ENCODE measurements around the gene MALL.

- TF ChIP-seq MYNN (CRISPR knock-in tag; IDR thresholded peaks at IDR 0.05; ENCODE audit: low read depth) (no peak), CEBPB (IDR thresholded peaks at IDR 0.05; ENCODE audit: borderline replicate concordance, low read depth, low read length) (no peak), GRHL1 (CRISPR knock-in tag; conservative IDR thresholded peaks at IDR 0.05) (no peak), PCBP1 (IDR thresholded peaks at IDR 0.05; ENCODE audit: borderline replicate concordance, low read depth, low read length) (no peak), MXD4 (CRISPR knock-in tag; IDR thresholded peaks at IDR 0.05) (no peak), FOXK1 (CRISPR knock-in tag; IDR thresholded peaks at IDR 0.05; ENCODE audit: borderline replicate concordance, low read depth) (no peak), MXD3 (CRISPR knock-in tag; IDR thresholded peaks at IDR 0.05) (no peak), CCAR2 (optimal IDR thresholded peaks at IDR 0.05; ENCODE audit: low read depth, low read length) (no peak), ZFP1 (CRISPR knock-in tag; IDR thresholded peaks at IDR 0.05) (no peak), MYC (CRISPR knock-in tag; IDR thresholded peaks at IDR 0.05; ENCODE audit: borderline replicate concordance) (no peak)
Observed at GRCh38 chr2:110134025-110134424, 18.4 kb upstream of the MALL start.
